Right hindlimb (tissue), 1 donor: ENCODE results near the gene RFTN1.
A peak's percentile ranks its signal among the peaks of the same experiment; 100 is the strongest.

Experiments
- DNase-seq: peaks from one replicate; pipeline ENCODE4 v3.0.0-alpha.2; 2018

RFTN1 gene

DNA sequence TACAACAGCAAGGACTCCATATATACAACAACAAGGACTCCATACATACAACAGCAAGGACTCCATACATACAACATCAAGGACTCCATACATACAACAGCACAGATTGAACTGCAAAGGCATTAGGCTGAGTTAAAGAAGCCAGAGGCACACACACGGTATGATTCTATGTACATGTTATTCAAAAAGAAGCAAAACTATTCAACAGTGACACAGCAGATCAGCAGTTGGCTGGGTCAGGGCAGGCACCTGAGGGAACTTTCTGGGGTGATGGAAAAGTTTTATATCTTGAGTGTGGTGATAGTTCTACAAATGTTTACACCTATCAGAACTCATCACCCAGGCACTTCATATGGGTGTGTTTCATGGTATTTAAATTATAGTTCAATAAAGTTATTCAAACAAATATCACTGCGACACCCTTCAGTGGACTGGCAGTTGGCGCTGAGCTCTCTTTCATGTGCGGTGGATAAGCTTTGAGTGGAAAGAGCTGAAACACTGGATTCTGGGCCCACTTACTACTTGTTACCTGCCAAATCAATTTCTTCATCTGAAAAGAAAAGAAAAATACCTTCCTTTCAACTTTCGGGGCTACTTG is 28.0 kb downstream of the RFTN1 start:
- DNase-seq: no peak

DNA sequence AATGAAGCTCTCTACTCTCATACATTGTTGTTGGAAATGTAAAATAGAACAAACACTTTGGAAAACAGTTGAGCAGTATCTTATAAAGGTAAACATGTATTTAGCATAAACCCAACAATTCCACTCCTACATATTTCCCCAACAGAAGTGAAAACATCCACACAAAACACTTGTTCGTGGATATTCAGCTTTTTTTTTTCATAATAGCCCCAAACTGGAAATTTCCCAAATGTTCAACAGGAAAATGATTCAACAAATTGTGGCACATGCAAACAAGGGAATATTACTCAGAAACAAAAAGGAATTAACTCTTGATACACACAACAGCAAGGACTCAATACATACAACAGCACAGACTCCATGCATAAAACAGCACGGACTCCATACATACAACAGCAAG is 28.5 kb downstream of the RFTN1 start:
- DNase-seq: no peak

DNA sequence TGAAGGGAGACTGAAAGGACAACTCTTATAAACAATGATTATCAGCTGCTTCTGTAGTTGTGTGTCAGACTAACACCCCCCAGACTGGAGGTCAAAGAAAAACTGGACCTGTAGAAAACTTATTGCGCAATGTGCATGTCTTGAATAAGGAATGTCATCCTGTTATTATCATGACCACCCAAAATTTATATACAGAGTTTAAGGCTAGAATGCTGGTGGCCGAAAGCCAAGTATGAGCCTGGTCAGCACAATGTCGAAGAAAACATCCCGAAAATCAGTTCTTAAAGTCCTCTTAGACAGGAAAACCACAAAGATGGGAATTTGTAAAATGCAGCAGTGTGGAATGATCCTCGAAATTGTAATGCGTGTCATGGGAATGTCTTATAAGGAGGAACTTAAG is 29.3 kb downstream of the RFTN1 start:
- peak; percentile 48 for DNase-seq

DNA sequence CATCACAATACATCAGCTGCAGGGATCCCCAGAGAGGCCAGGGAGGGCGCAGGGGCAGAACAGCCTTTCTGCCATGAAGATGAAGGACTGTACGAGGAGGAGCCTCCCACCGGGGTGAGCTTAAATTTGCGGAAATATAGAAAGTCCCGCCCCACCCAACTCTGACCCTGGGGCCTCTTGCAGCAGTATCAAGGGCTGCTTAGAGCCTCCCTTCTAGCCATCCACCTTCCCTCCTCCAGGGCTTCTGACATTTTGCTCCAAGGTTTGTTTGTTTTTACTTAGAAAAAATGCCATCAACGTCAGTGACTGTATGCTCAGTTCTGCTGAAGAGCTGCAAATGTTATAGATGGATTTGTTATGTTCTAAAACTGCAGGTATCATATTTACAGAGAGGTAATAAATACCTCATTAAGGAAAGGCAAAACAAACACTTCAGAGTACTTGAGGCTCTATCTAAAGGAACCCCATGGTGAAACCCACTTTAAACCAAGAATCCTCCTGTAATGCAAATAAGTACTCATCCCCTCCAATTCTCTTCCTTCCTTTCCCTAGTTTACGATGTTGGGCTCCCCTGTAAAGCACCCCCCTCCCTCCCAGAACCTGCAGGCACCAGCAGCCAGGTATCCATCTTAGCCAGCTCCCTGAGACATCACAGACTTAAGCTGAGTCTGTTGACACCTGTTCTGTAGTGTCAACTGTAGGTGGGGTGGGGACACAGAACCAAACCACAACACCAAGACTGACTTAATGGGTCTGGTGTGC is 30.5 kb downstream of the RFTN1 start:
- no peak for DNase-seq

DNA sequence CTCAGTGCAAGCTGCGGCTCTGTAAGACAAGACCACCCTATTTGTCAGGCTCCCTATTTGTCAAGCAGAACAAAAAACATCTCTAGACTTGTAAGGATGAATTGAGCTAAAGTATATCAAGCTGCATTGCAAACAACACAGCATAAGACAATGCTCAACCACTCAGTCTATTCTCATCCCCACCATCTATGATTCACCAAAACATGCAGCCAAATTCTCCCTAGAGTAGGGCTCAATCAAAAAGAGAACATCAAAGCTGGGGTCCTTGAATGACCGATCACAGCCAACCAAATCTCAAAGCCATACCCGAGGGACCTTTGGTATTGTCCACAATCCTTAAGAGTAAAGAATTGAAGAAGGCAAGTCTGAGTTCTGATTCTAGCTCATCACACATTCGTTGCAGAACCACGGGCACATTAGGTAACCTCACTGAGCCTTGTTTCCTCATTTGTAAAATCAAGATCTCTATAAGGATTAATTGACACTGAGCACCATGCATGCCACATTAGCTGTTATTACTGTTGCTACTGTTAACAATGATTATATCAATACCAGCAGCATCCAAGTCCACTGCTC is 31.2 kb downstream of the RFTN1 start:
- DNase-seq: no peak

DNA sequence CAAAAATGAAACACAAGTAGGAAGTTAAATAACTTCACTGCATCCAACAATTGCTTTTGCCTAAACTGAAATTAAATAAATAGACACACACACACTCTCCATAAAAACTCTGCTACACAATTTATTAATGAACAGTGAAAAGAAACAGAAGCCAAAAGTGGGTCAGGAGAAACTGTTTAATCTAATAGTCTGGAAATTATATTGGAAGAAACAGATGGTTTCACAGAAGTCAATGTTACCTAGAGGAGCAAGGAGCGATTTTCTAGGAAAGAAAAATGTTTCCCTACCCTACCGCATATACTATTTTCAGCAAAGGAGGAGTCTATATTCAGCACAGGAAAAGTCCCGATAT is 32.0 kb downstream of the RFTN1 start:
- DNase-seq: no peak

DNA sequence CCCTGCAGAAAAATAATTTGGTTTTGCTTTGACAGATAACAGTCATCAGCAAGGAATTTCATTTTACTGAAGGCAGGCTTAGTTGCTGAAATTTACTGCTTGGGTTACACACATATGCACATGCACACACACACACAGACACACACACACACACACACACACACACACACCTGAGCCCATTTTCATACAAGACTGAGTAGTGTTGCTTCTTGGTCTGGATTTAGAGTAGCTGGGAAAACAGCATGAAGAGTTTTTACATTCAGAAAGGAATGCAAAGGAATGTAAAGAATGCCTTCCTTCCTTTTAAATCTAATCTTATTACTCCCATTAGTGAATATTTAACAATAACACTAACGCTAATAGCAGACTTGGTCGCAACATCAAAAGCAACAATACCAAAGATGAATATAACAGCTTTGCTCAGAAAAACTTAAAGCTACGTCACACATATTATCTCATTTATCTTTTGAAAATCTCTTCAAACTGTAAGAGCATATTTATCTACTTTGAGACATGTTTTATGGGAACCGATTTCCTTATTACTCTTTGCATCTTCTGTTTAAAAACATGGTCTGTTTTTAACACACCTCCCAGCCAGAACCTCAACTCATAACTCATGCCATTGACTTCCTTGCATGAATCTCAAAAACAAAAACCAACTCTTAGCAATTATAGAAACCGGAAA is 32.5 kb downstream of the RFTN1 start:
- DNase-seq: no peak

DNA sequence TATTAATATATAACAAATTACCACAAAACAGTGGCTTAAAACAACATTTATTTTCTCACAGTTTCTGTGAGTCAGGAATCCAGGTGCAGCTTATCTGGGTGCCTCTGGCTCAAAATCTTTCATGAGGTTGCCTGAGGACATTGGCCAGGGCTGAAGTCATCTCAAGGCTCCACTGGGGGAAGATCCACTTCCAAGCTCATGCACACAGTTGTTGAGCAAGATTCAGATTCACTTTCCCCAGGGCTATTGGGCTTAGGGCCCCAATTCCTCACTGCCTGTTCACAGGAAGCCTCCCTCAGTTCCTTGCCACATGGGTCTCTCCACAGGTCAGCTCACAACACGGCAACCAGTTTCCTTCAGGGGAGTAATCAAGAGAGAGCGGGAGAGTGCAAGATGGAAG is 35.0 kb downstream of the RFTN1 start:
- no peak for DNase-seq

DNA sequence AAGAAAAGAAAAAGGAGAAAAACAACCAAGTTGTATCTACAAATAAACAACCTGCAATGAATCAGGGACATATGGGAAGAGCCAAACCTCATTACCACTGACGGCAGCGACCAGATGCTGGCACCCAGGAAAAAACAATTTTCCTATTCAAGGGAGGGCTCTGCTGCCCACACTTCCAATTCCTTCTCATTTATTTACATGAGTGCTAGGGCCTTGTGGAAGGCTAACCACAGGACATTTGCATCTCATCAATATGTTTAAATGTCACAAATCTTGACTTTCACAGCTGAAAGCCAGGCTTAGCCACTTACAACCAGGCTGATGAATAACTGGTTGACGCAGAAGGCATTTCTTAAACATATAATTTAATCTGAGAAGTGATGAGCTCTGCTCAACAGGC is 36.0 kb downstream of the RFTN1 start:
- no peak for DNase-seq

DNA sequence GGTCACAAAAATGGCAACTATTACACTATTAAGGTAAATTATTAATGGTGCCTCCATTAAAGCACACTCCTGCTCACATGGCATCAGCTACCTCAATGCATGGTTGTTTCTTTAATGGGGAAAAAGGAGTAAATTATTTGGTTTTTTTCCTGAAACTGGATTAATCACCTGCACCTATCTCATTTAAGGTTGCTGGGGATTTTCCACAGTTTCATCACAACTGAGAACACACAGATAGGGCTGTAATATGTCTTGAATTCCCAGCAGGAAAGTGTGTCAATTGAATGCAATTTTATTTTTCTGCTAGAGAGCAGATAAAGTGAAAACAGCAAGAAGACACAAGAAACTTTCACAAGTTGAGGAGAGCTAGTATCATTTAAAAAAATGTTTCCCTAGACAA is 36.4 kb downstream of the RFTN1 start:
- DNase-seq: no peak

DNA sequence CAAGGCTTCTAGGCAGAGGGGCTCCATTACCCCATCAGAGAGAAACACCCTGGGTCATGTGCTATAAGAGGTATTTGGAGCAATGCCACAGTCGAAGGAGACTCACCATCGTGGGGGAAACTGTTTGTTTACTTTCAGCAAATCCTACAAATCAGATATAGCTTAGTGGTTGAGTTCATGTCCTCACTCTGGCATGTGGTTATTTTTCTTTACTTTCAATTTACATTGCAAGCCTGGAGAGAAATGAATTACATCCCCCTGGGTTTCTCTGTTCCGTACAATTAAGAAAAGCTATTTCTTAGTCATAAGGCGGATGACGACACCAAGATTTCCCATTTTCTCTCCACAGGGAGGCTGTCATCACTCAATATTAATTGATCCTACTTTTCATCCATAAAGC is 36.9 kb downstream of the RFTN1 start:
- no peak for DNase-seq

DNA sequence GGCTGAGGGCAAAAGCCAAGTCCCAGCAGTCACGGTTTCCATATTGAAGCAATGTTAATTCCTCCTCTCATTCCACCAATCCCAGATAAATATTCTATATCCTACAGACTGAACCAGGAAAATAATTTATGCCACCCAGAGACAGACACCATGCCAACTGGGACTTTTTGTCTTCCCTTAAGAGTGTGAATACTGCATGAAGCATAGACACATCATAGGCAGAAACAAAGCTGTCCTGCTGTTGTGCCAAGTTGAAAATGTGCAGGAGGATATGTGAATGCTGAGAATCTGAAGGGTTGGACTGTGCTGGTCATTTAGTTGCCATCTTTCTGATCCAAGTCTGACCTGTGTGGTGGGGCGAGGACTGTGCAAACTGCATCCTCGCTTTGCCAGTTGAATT is 37.7 kb downstream of the RFTN1 start:
- DNase-seq: no peak

DNA sequence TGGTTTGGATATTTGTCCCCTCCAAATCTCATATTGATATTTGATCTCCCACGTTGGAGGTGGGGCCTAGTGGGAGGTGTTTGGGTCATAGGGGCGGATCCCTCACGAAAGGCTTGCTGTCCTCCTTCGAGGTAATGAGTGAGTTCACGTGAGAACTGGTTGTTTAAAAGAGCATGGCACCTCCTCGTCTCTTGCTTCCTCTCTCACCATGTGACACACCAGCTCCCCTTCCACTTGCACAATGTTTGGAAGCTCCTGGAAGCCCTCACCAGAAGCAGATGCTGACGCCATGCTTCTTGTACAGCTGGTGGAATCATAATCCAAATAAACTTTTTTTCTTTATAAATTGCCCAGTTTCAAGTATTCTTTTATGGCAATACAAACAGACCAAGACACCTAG is 38.6 kb downstream of the RFTN1 start:
- DNase-seq: no peak

DNA sequence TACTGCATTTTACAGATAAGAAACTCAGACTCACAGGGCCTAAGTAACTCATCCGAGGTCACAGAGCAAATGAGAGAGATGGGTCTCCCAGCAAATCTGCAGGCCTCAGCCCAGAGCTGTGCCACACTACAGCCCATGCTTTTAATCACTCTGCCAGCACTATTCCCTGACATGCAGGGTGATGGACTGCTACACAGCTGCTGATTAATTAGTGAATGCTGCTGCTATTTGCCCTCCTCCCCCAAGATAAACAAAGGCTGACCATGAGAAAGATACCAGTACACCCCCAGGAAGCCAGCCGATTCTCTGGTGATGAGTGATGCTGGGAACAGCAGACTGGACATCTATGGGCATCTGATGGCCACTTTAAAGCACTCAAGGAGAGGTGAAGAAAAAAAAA is 39.3 kb downstream of the RFTN1 start:
- no peak for DNase-seq

DNA sequence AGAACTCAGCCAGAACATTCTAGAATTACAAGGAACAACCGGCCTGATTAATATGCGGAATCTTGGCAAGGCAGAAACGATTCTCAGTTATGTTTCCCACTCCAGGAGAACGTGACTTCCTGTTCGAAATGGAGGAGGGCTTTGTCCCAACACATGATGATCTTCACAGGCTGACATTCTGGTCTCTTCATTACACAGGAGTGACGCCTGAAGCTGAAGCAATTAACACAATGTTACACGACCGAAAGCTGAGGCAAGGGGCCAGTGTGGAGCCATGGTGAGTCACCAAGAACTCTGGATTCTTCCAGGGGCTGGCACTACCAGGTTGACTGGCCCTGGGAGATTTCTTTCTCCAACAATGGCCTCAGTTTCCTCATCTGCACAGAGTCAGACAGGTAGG is 40.9 kb downstream of the RFTN1 start:
- no peak for DNase-seq

DNA sequence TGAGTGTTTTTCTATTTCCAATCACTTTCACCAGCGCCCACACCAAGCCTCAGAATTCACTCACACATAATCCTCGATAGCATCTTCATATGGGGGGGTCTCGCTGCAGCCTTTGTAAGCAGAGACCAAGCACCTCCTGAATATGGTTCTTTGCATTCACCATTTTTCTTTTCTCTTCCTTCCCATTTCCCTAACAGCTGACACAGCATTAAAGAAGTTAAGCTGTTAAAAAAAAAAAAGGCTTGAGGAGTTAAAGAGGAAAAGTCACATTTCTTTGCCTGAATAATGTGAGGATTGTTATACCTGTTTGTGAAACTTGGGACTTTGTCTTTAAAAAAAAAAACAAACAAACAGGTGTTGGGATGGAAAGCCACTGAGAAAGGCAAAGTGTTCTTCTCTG is 41.6 kb downstream of the RFTN1 start:
- no peak for DNase-seq

DNA sequence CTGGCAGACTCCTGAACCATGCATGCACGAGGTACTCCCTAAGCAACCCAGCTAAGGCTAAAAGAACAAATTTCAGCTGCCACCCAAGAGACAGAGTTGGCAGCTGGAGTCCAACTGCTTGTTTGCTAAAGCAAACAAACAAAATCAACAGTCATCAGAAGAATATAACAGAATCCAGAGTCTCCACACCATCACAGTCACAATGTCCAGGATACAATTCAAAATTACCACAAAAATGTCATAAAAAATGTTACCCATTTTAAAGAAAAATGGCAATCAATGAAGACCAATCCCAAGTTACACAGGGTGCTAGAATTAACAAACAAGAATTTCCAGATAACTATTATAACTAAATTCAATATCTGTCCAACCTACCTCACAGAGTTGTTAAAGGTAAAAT is 42.9 kb downstream of the RFTN1 start:
- DNase-seq: no peak

DNA sequence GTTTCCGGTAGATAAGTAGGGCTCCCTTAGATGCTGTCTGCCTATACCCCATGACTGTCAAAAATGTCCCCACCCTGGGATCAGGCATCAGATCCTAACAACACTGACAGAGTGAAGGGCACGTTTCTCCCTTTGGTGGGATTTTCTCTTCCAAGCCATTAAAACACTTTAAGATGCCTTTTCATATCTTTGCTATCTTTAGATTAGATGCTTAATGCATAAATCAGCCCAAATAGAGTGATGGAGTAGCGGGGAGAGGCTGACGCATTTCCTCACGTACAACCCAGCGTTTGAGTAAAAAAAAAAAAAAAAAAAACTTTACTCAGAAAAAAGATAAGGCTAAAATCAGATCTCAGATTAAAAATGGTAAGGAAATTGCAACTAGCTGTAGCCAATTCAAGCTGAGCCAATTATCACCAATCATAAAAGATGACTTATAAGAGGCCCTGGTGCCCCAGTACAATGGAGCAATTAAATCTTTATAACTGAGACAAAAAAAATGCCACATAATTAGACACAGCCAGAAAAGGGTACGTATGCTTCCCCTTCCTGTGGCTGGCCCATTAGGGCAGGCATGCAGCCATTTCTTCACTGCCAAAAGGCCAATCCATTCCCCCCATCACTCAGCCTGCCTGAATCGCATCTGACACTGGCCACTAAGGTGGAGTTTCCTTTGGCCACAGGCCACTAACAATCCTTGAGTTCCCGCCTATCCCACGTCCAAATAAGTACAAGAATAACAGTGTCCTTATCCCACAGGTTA is 45.0 kb downstream of the RFTN1 start:
- DNase-seq: no peak

DNA sequence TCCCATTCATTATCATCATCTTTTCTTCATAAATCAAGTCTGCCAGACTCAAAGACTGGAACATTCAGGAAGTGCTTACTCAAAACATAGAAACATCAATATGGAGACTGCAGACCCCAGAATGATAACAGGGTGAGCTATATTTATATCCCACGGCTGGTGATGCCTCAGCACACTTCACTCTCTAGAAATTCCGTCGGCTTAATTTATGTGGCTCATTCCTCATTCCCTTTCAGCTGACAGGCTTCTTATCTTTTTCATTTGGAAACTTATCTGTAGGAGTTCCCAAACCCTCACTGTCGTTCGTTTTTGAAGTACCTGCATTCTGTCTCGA is 45.5 kb downstream of the RFTN1 start:
- no peak for DNase-seq

DNA sequence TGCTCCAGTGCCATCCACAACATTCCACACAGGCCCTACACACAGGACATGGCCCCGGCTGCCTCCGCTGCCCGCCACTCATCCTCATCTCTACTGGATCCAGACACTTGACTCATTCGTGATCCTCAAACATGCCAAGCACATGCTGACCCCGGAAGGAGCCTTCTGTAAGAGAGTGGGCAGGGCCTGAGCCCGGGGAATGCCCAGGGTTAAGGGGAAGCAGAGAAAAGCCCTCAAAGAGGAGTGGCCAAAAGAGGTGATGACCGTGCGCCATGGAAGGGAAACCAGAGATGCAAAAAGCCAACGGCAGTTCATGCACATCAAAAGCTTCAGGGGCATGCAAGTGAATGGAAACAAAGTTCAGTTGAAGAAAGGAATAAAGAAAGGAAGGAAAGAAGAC is 46.1 kb downstream of the RFTN1 start:
- DNase-seq: no peak

DNA sequence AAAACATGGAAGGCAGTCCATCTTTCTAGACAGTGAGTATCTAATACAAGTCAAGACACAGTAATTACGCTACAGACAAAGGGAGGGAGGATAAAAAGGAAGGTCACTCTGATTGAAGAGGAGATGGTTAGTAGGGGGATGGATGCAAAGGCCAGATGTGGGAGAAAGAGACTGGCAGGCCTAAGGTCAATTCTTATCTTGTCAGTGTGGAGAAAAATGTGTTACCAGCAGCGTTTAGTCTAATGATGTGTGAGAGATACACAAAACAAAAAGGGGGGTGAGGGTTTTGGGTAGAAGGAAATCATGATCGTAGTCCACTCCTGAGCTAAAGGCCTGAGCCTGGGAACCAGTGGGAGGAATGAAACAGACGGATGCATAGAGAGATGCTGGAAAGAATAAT is 46.7 kb downstream of the RFTN1 start:
- no peak for DNase-seq

DNA sequence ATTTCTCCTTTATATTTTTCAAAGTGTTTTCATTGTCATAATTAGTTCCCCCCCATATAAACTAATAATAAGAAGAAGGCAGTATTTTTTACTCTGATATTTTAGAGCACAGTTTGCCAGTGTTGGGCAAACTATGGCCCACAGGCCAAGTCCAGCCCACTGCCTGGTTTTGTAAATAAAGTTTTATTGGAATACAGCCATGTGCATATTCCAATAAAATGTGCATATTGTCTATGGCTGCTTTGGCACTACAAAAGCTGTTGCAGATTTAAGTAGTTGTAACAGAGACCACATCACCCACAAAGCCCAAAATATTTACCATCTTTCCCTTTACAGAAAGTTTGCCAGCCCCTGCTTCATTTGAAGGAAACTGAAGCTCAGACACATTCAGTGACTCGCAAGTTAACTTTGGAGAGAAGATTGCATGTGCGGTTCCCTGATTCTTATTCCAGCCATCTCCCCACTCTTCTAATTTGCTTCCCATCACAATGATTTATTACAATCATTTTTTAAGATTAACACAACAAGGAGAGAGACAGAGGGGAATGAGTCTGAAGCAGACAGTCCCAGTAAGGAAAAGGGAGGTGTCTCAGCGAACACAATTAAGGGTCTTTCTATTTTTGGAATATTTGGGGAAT is 48.9 kb downstream of the RFTN1 start:
- no peak for DNase-seq

DNA sequence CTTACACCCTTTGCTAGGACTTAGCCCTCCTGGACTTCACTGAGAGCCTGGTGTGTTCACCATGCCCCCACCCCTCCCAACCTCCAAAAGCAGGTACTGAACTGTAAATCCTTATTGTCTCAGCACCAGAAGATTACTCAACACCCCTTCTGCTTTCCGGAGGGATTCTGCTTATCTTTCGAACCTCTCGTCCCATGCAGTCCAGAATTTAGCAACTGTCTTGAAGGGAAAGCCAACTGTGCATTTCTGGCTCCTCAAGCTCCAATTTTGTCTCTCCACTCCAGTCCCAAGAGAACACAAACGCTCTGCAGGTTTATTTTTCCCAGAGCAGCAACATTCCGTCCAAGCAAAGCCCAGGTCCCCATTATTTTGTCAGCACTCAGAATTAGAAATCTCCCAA is 49.6 kb downstream of the RFTN1 start:
- DNase-seq: no peak
